ENCODE measurements around the gene ZNF527.
A peak's percentile ranks its signal among the peaks of the same experiment; 100 is the strongest.
"Not testable (repeated sequence)": the region's sequence is repeated elsewhere in the genome, so short reads cannot be mapped to it uniquely, and the experiment has no call there.

Gene ZNF527

GRCh38 chr19:37362733-37363132 lies 8.2 kb upstream of the ZNF527 start:
- H3K9me3 Mint-ChIP-seq = peaks cover 88% of the 10 kb centered on the region
- no peaks in the 10 kb centered on the region for H3K4me1 Mint-ChIP-seq
- H3K27me3 Mint-ChIP-seq (ENCODE audit: low read depth, poor library complexity) = peaks cover 3% of the 10 kb centered on the region
- H3K36me3 Mint-ChIP-seq (ENCODE audit: low read depth) = peaks cover 93% of the 10 kb centered on the region
- no peak overlapping the region for H3K27ac Mint-ChIP-seq
- no peak for DNase-seq
- TF ChIP-seq, protein P1, sequence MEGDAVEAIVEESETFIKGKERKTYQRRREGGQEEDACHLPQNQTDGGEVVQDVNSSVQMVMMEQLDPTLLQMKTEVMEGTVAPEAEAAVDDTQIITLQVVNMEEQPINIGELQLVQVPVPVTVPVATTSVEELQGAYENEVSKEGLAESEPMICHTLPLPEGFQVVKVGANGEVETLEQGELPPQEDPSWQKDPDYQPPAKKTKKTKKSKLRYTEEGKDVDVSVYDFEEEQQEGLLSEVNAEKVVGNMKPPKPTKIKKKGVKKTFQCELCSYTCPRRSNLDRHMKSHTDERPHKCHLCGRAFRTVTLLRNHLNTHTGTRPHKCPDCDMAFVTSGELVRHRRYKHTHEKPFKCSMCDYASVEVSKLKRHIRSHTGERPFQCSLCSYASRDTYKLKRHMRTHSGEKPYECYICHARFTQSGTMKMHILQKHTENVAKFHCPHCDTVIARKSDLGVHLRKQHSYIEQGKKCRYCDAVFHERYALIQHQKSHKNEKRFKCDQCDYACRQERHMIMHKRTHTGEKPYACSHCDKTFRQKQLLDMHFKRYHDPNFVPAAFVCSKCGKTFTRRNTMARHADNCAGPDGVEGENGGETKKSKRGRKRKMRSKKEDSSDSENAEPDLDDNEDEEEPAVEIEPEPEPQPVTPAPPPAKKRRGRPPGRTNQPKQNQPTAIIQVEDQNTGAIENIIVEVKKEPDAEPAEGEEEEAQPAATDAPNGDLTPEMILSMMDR (IDR thresholded peaks at IDR 0.05) = no peak
- no peak overlapping the region for H3K4me3 Mint-ChIP-seq

- H3K27ac Mint-ChIP-seq; DNase-seq; H3K27me3 Mint-ChIP-seq (ENCODE audit: low read depth, poor library complexity): not testable (repeated sequence)
- Mint-ChIP-seq H3K36me3 (ENCODE audit: low read depth) (peaks cover 43% of the 10 kb centered on the region), H3K4me1 (peaks cover 15% of the 10 kb centered on the region), H3K9me3 (peaks cover 48% of the 10 kb centered on the region), H3K4me3 (peak overlapping the region; percentile 94)
Observed at GRCh38 chr19:37370386-37370879, 466 bp upstream of the ZNF527 start.

- TF ChIP-seq, protein P1 (IDR thresholded peaks at IDR 0.05) = no peak
- Mint-ChIP-seq H3K4me1 (no peaks in the 10 kb centered on the region), H3K9me3 (peaks cover 95% of the 10 kb centered on the region), H3K36me3 (ENCODE audit: low read depth) (peaks cover 93% of the 10 kb centered on the region), H3K27me3 (ENCODE audit: low read depth, poor library complexity) (no peaks in the 10 kb centered on the region), H3K27ac (no peak overlapping the region), H3K4me3 (no peak overlapping the region)
- DNase-seq = no peak
Observed at GRCh38 chr19:37389234-37389633, 18.3 kb downstream of the ZNF527 start.

DNA sequence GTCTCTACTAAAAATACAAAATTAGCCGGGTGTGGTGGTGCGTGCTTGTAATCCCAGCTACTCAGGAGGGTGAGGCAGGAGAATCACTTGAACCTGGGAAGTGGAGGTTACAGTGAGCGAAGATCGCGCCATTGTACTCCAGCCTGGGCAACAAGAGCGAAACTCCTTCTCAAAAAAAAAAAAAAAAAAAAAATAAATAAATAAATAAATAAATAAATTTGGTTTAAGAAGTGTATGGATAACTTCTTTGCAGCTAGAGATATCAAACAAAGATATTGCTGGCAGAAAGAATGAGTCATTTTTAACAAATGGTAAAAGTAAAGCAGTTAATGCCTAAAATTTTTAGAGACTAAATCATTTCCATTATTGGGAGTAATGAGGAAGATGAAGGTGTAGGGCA lies 20.5 kb downstream of the ZNF527 start:
- not testable (repeated sequence) for H3K27ac Mint-ChIP-seq; H3K4me3 Mint-ChIP-seq; DNase-seq; H3K4me1 Mint-ChIP-seq; H3K27me3 Mint-ChIP-seq (ENCODE audit: low read depth, poor library complexity)
- H3K36me3 Mint-ChIP-seq (ENCODE audit: low read depth) = peaks cover 75% of the 10 kb centered on the region
- peaks cover 94% of the 10 kb centered on the region for H3K9me3 Mint-ChIP-seq

GRCh38 chr19:37401078-37401477 lies 30.2 kb downstream of the ZNF527 start:
- Mint-ChIP-seq H3K27me3 (ENCODE audit: low read depth, poor library complexity) (no peaks in the 10 kb centered on the region), H3K4me3 (no peak overlapping the region), H3K27ac (no peak overlapping the region), H3K9me3 (peaks cover 92% of the 10 kb centered on the region), H3K4me1 (no peaks in the 10 kb centered on the region), H3K36me3 (ENCODE audit: low read depth) (peaks cover 8% of the 10 kb centered on the region)
- TF ChIP-seq, protein P1 (IDR thresholded peaks at IDR 0.05) = no peak
- DNase-seq = no peak

GRCh38 chr19:37403403-37403802 lies 32.5 kb downstream of the ZNF527 start:
- Mint-ChIP-seq H3K36me3 (ENCODE audit: low read depth) (peaks cover 8% of the 10 kb centered on the region), H3K9me3 (peaks cover 97% of the 10 kb centered on the region), H3K27ac (no peak overlapping the region), H3K4me1 (no peaks in the 10 kb centered on the region), H3K4me3 (no peak overlapping the region), H3K27me3 (ENCODE audit: low read depth, poor library complexity) (no peaks in the 10 kb centered on the region)
- DNase-seq = no peak
- TF ChIP-seq, protein P1 (IDR thresholded peaks at IDR 0.05) = no peak

- not testable (repeated sequence) for DNase-seq; H3K27me3 Mint-ChIP-seq (ENCODE audit: low read depth, poor library complexity); H3K4me3 Mint-ChIP-seq; H3K4me1 Mint-ChIP-seq; H3K27ac Mint-ChIP-seq
- peaks cover 100% of the 10 kb centered on the region for H3K9me3 Mint-ChIP-seq
- peaks cover 16% of the 10 kb centered on the region for H3K36me3 Mint-ChIP-seq (ENCODE audit: low read depth)
Observed at GRCh38 chr19:37406140-37406846, 35.4 kb downstream of the ZNF527 start.
